ENCODE data around the gene APBA3. TPM values are rescaled to one million over a fixed set of nuclear protein-coding genes. Genes with fewer than 3 reads are reported as not detected.

Gene APBA3
- total and polyA plus RNA-seq, 9 of the 15 experiments (the other 6 are each of a cell fraction or from before 2014, with no cell fraction given): 0.10 to 29.5 (median 11.5) TPM

- TF ChIP-seq, protein P1, sequence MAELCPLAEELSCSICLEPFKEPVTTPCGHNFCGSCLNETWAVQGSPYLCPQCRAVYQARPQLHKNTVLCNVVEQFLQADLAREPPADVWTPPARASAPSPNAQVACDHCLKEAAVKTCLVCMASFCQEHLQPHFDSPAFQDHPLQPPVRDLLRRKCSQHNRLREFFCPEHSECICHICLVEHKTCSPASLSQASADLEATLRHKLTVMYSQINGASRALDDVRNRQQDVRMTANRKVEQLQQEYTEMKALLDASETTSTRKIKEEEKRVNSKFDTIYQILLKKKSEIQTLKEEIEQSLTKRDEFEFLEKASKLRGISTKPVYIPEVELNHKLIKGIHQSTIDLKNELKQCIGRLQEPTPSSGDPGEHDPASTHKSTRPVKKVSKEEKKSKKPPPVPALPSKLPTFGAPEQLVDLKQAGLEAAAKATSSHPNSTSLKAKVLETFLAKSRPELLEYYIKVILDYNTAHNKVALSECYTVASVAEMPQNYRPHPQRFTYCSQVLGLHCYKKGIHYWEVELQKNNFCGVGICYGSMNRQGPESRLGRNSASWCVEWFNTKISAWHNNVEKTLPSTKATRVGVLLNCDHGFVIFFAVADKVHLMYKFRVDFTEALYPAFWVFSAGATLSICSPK (IDR thresholded peaks at IDR 0.05; ENCODE audit: borderline replicate concordance): no peak
- TF ChIP-seq RBFOX2 (IDR thresholded peaks at IDR 0.05; ENCODE audit: low read depth, low read length) (no peak), JUN (IDR thresholded peaks at IDR 0.05; ENCODE audit: borderline replicate concordance, low read depth, low read length) (no peak), JUN (CRISPR knock-in tag; IDR thresholded peaks at IDR 0.05; ENCODE audit: borderline replicate concordance) (no peak), GATAD2B (IDR thresholded peaks at IDR 0.05; ENCODE audit: borderline replicate concordance) (no peak), MAZ (CRISPR knock-in tag; conservative IDR thresholded peaks at IDR 0.05 in 1 of 2, IDR thresholded peaks at IDR 0.05 in 1 of 2) (no peak), ZNF384 (IDR thresholded peaks at IDR 0.05; ENCODE audit: low read depth, low read length) (peak; percentile 73), SMARCA4 (IDR thresholded peaks at IDR 0.05) (no peak), TBL1XR1 (IDR thresholded peaks at IDR 0.05; ENCODE audit: low read length in 2 of 2) (no peak), SIRT6 (IDR thresholded peaks at IDR 0.05; ENCODE audit: low read depth, low read length) (no peak), ZNF217 (CRISPR knock-in tag; IDR thresholded peaks at IDR 0.05) (no peak), BHLHE40 (IDR thresholded peaks at IDR 0.05; ENCODE audit: low read length) (no peak), POLR2AphosphoS5 (IDR thresholded peaks at IDR 0.05; ENCODE audit: control insufficient read depth, insufficient read depth, low read depth, low read length) (no peak), PHF21A (IDR thresholded peaks at IDR 0.05; ENCODE audit: borderline replicate concordance, low read depth) (no peak), TCF7 (IDR thresholded peaks at IDR 0.05; ENCODE audit: borderline replicate concordance) (no peak), KLF16 (IDR thresholded peaks at IDR 0.05) (no peak)
- TF ChIP-seq, protein P2, sequence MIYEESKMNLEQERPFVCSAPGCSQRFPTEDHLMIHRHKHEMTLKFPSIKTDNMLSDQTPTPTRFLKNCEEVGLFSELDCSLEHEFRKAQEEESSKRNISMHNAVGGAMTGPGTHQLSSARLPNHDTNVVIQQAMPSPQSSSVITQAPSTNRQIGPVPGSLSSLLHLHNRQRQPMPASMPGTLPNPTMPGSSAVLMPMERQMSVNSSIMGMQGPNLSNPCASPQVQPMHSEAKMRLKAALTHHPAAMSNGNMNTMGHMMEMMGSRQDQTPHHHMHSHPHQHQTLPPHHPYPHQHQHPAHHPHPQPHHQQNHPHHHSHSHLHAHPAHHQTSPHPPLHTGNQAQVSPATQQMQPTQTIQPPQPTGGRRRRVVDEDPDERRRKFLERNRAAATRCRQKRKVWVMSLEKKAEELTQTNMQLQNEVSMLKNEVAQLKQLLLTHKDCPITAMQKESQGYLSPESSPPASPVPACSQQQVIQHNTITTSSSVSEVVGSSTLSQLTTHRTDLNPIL (CRISPR knock-in tag; IDR thresholded peaks at IDR 0.05): no peak
- TF ChIP-seq, protein P3, sequence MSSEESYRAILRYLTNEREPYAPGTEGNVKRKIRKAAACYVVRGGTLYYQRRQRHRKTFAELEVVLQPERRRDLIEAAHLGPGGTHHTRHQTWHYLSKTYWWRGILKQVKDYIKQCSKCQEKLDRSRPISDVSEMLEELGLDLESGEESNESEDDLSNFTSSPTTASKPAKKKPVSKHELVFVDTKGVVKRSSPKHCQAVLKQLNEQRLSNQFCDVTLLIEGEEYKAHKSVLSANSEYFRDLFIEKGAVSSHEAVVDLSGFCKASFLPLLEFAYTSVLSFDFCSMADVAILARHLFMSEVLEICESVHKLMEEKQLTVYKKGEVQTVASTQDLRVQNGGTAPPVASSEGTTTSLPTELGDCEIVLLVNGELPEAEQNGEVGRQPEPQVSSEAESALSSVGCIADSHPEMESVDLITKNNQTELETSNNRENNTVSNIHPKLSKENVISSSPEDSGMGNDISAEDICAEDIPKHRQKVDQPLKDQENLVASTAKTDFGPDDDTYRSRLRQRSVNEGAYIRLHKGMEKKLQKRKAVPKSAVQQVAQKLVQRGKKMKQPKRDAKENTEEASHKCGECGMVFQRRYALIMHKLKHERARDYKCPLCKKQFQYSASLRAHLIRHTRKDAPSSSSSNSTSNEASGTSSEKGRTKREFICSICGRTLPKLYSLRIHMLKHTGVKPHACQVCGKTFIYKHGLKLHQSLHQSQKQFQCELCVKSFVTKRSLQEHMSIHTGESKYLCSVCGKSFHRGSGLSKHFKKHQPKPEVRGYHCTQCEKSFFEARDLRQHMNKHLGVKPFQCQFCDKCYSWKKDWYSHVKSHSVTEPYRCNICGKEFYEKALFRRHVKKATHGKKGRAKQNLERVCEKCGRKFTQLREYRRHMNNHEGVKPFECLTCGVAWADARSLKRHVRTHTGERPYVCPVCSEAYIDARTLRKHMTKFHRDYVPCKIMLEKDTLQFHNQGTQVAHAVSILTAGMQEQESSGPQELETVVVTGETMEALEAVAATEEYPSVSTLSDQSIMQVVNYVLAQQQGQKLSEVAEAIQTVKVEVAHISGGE (CRISPR knock-in tag; IDR thresholded peaks at IDR 0.05): no peak
- TF ChIP-seq, protein P4, sequence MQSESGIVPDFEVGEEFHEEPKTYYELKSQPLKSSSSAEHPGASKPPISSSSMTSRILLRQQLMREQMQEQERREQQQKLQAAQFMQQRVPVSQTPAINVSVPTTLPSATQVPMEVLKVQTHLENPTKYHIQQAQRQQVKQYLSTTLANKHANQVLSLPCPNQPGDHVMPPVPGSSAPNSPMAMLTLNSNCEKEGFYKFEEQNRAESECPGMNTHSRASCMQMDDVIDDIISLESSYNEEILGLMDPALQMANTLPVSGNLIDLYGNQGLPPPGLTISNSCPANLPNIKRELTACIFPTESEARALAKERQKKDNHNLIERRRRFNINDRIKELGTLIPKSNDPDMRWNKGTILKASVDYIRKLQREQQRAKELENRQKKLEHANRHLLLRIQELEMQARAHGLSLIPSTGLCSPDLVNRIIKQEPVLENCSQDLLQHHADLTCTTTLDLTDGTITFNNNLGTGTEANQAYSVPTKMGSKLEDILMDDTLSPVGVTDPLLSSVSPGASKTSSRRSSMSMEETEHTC (IDR thresholded peaks at IDR 0.05): no peak
Measured at GRCh38 chr19:3720349-3720917, 41.1 kb downstream of the APBA3 start (continued).
